Keratinocyte (primary cell): Measurements from ENCODE around the gene SH3PXD2B.

ENCODE experiments used
- EZH2 ChIP-seq: IDR thresholded peaks from one replicate; pipeline ENCODE4 v1.6.1; 2012; ENCODE audit warnings: inconsistent platforms, mild to moderate bottlenecking, low read length, moderate library complexity
- TF ChIP-seq, protein P1 (sequence below), 3 experiments: IDR thresholded peaks in 1 of 3; conservative IDR thresholded peaks in 1 of 3; optimal IDR thresholded peaks in 1 of 3; 2 replicates in 2 of 3; 3 replicates in 1 of 3; pipeline versions ENCODE3 to v1.5.1; 2011; ENCODE audit warnings: low read length in 3 of 3, mild to moderate bottlenecking in 3 of 3, moderate library complexity in 2 of 3, control low read depth in 1 of 3, inconsistent platforms in 1 of 3; ENCODE audit not compliant: insufficient read depth in 2 of 3; ENCODE audit errors: extremely low read depth in 1 of 3

- TF ChIP-seq, protein P1, sequence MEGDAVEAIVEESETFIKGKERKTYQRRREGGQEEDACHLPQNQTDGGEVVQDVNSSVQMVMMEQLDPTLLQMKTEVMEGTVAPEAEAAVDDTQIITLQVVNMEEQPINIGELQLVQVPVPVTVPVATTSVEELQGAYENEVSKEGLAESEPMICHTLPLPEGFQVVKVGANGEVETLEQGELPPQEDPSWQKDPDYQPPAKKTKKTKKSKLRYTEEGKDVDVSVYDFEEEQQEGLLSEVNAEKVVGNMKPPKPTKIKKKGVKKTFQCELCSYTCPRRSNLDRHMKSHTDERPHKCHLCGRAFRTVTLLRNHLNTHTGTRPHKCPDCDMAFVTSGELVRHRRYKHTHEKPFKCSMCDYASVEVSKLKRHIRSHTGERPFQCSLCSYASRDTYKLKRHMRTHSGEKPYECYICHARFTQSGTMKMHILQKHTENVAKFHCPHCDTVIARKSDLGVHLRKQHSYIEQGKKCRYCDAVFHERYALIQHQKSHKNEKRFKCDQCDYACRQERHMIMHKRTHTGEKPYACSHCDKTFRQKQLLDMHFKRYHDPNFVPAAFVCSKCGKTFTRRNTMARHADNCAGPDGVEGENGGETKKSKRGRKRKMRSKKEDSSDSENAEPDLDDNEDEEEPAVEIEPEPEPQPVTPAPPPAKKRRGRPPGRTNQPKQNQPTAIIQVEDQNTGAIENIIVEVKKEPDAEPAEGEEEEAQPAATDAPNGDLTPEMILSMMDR (optimal IDR thresholded peaks at IDR 0.05 in 1 of 3, IDR thresholded peaks at IDR 0.05 in 1 of 3, conservative IDR thresholded peaks at IDR 0.05 in 1 of 3; ENCODE audit: extremely low read depth in 1 of 3, insufficient read depth in 2 of 3, low read length in 3 of 3), result no peak
- TF ChIP-seq EZH2, result no peak
Measured at GRCh38 chr5:172403189-172403796, 51.0 kb downstream of the SH3PXD2B start.
